T-helper 2 cell treated with Interferon-gamma antibody and Interleukin-4, amounts not matched to agents 5 μg/mL and 100 μg/mL, for 36 hours (primary cell): ENCODE data around the gene CCDC197.

Source experiments
- DNase-seq: peaks from one replicate; pipeline ENCODE4 v3.0.0; 2021; ENCODE audit warnings: low spot score
- H3K27ac Mint-ChIP-seq: one replicate; pipeline ENCODE4 v1.8.0; 2021; ENCODE audit warnings: mild to moderate bottlenecking, mixed read lengths
- H3K27me3 Mint-ChIP-seq: one replicate; pipeline ENCODE4 v1.8.0; 2021; ENCODE audit warnings: low read depth, mixed read lengths
- H3K36me3 Mint-ChIP-seq: one replicate; pipeline ENCODE4 v1.8.0; 2021; ENCODE audit warnings: low read depth, mixed read lengths
- H3K4me1 Mint-ChIP-seq: one replicate; pipeline ENCODE4 v1.8.0; 2021; ENCODE audit warnings: low read depth, mixed read lengths
- H3K4me3 Mint-ChIP-seq: one replicate; pipeline ENCODE4 v1.8.0; 2022; ENCODE audit warnings: mild to moderate bottlenecking, moderate library complexity, mixed read lengths
- H3K9me3 Mint-ChIP-seq: one replicate; pipeline ENCODE4 v1.8.0; 2021; ENCODE audit warnings: mixed read lengths

CCDC197 gene

DNA sequence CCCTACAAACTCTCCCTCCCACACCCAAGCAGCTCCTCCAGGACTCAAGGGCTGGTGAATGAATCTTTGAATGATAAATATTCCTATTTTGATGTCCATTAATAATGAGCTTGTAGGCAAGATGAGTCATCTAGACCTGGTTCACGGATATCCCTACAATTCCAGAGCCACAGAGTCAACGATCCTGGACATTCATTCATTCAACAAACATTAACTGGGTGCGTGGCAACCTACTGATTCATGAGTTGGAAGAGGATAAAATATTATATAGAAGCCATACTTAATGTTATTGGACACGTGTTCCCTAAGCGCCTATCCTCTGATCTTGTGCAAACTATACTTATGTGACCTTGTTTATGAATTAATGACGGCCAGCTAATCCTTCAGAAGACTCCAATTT is 28.6 kb downstream of the CCDC197 start:
- peaks cover 45% of the 10 kb centered on the region for H3K4me1 Mint-ChIP-seq

DNA sequence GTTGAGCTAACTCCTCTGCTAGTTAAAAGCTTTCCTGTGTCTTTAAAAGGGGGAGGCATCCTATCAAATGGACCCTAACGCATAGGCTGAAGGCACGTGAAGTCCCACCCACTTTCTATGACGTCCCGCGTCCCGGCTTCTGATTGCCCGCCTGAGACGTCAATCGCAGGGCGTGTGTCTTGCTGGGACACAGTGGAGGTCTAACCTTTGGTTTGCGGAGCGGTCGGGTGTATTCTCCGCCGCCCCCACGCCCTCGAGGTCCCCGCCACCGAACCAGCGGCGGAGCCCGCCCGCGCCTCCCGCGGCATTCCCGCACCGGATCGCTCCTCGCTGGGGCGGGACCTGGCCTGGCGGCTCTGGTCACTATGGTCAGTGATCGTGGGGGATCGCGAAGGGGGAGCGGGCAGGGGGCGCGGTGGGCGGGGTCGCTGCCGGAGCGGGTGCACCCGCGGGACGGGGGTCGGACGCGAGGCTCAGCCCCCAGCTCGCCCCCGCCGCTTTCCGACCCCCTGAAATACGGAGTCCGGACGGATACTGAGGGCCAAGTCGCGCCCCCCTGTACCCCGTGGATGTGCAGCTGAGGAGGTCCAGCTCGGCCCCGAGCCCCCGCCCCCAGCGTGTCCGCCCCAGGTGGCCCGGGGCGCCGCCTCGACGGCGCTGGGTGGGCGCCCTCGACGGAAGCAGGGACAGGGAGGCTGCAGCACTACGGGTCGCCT is 29.2 kb downstream of the CCDC197 start, which contains the start of gene OTUB2:
TSS of gene OTUB2 (plus strand) at position 168 of the 716 bp plus-strand sequence. CDS start at position 366, 198 bp downstream.
- Mint-ChIP-seq H3K9me3 (no peaks in the 10 kb centered on the region), H3K27ac (peak within 1 kb of the TSS; percentile 47), H3K4me1 (peaks cover 39% of the 10 kb centered on the region), H3K27me3 (no peaks in the 10 kb centered on the region), H3K4me3 (peak within 1 kb of the TSS; percentile 62), H3K36me3 (peaks cover 2% of the 10 kb centered on the region)
- DNase-seq, result peak; percentile 97

More for the DNA sequence above, 28.6 kb downstream of the CCDC197 start:
- Mint-ChIP-seq H3K27ac (peak overlapping the region; percentile 47), H3K9me3 (no peaks in the 10 kb centered on the region), H3K4me3 (peak overlapping the region; percentile 50), H3K36me3 (peaks cover 2% of the 10 kb centered on the region), H3K27me3 (no peaks in the 10 kb centered on the region)
- no peak for DNase-seq

DNA sequence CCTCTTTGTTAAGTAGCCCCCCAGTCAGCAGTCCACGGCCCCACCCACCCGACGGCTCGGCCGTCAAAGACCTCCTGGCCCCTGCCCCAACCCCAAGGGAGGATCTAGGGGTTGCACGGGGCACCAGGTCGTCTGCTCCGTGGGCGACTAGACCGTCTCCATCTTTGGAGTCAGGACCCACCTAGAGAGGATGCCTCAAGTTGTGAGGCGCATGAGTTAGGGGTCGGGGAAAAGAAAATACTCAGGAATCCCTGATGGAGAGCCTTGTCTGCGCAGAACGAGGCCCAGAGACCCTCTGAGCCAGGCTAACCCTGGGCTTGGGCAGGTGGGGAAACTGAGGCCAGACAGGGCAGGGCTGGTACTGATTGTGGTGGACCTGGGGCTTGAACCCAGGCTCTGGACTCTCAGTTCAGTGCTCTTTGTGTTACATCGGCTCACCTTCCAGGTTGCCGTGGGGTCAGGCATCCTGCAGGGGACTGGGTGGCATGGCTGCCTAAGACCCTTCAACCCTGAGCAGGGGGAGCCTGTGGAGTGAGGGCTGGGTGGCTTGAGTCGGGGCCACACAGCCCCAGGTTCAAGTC is 29.9 kb downstream of the CCDC197 start:
- Mint-ChIP-seq H3K36me3 (peaks cover 2% of the 10 kb centered on the region), H3K27me3 (no peaks in the 10 kb centered on the region), H3K9me3 (no peaks in the 10 kb centered on the region), H3K4me3 (peak overlapping the region; percentile 62), H3K27ac (peak overlapping the region; percentile 7), H3K4me1 (peaks cover 33% of the 10 kb centered on the region)
- no peak for DNase-seq

DNA sequence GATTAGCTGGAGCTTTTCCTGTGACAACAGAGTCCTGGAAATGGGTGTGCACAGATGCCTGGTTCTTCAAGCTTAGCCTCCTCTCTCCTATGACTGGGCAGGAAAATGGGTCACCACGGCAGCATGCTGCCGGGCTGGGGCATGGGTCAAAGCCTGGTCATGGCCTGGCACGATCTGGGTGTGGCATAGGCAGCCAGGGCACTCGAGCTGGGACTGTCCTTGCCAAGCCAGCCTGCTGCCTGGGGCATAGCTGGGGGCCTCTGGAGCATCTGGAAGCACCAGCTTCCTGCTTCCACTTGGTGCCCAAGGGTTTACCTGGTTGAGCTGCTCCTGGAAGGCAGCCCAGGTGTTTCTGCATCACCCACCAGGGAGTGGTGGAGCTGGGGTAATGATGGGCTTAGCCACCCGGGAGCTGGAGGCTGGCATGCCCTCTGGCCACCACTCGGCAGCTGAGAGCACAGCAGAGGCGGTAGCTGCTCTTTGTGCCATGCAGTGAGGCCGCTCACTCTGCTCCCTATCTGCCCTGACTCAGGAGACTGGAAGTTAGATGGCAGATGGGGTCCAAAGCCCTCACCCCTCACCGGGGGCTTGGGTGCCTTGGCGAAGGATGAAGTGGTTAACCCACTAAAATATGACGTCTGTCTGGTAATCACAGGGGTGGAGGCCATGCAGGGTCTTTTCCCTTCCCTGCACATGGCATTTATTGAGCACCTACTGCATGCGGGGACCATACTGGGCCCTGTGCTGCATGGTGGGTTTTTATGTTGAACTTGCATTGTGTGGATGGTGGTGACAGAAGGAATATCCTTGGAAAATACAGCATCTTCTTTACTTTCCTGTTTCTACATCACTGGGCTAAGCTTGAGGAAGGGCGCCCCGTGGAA is 30.7 kb downstream of the CCDC197 start:
- peaks cover 24% of the 10 kb centered on the region for H3K4me1 Mint-ChIP-seq
- H3K27ac Mint-ChIP-seq, result peak overlapping the region; percentile 73
- H3K9me3 Mint-ChIP-seq, result no peaks in the 10 kb centered on the region
- H3K4me3 Mint-ChIP-seq, result peak overlapping the region; percentile 62
- peaks cover 2% of the 10 kb centered on the region for H3K36me3 Mint-ChIP-seq
- H3K27me3 Mint-ChIP-seq, result no peaks in the 10 kb centered on the region
- DNase-seq, result no peak

DNA sequence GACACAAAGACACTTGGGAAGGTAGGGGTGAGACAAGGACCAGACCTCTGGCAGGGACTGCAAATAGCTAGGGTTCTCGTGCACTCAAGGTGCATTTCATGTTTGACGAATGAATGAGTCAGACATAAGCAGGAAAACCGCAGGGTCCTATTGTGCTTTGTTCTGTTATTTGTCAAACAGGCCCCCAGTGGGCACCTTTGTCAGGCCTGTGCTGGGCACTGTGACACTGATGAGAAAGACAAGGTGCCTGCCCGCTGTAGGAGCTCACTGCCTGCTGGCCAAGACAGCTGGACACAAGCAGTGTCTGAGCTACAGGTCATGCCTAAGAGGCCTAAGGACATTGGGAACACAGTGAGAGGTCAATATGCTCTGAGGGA is 31.3 kb downstream of the CCDC197 start:
- Mint-ChIP-seq H3K4me1 (peaks cover 18% of the 10 kb centered on the region), H3K4me3 (peak overlapping the region; percentile 61), H3K27me3 (no peaks in the 10 kb centered on the region), H3K27ac (peak overlapping the region; percentile 73), H3K9me3 (no peaks in the 10 kb centered on the region), H3K36me3 (peaks cover 2% of the 10 kb centered on the region)
- DNase-seq, result peak; percentile 43

DNA sequence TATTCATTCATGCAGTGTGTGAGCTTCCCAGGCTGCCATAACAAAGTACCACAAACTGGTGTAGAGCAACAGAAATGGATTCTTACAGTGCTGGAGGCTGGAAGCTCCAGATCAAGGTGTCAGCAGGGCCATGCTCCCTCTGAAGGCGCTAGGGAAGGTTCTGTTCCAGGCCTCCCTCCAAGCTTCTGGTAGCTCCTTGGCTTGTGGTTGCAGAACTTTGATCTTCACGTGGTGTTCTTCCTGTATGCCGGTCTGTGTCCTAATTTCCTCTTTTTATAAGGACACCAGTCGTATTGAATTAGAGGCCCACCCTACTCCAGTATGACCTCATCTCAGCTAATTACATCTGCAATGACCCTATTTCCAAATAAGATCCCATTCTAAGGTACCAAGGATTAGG is 32.2 kb downstream of the CCDC197 start:
- peaks cover 2% of the 10 kb centered on the region for H3K36me3 Mint-ChIP-seq
- no peaks in the 10 kb centered on the region for H3K27me3 Mint-ChIP-seq
- peaks cover 18% of the 10 kb centered on the region for H3K4me1 Mint-ChIP-seq
- no peaks in the 10 kb centered on the region for H3K9me3 Mint-ChIP-seq
- no peak for DNase-seq
- no peak overlapping the region for H3K27ac Mint-ChIP-seq
- no peak overlapping the region for H3K4me3 Mint-ChIP-seq

DNA sequence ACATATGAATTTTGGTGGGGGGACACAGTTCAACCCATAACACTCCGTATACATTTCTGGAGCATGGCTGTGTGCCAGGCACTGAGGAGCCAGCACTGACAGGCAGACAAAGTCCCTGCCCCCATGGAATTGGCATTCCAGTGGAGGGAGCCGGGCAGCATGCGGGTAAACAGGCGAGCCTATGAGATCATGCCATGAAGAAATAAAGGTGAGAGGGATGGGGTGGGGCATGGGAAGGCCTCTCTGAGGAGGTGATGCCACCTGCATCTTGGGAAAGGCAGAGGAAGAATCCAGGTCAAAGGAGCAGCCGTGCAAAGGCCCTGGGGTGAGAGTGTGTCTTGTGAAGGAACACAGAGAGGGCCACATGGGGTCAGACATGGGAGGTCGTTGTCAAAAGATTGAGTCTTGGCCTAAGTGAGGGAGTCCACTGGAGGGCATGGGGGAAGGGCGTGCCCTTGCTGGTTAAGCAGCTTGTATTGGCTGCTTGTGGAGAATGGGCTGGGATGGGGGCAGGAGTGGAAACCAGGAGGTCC is 32.6 kb downstream of the CCDC197 start:
- H3K27me3 Mint-ChIP-seq, result no peaks in the 10 kb centered on the region
- no peaks in the 10 kb centered on the region for H3K9me3 Mint-ChIP-seq
- no peak overlapping the region for H3K4me3 Mint-ChIP-seq
- no peak for DNase-seq
- peak overlapping the region; percentile 32 for H3K27ac Mint-ChIP-seq
- H3K4me1 Mint-ChIP-seq, result peaks cover 18% of the 10 kb centered on the region
- H3K36me3 Mint-ChIP-seq, result peaks cover 2% of the 10 kb centered on the region

DNA sequence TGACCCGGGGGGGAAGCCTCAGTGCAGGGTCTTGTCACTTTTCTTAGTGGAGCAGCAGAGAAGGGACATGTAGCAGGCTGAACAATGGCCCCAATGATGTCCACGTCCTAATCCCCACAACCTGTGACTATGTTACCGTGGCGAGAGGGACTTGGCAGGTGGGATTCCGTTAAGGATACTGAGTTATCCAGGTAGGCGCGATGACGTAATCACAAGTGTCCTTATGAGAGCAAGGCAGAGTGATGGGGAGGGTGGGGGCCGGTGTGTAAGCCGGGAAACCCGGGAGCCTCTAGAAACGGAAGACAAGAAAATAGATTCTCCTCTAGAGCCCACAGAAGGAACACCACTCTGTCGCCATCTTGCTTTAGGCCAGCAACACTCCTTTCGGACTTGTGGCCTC is 33.5 kb downstream of the CCDC197 start:
- Mint-ChIP-seq H3K4me1 (peaks cover 18% of the 10 kb centered on the region), H3K36me3 (peaks cover 2% of the 10 kb centered on the region), H3K27ac (no peak overlapping the region), H3K27me3 (no peaks in the 10 kb centered on the region), H3K4me3 (no peak overlapping the region), H3K9me3 (no peaks in the 10 kb centered on the region)
- no peak for DNase-seq

DNA sequence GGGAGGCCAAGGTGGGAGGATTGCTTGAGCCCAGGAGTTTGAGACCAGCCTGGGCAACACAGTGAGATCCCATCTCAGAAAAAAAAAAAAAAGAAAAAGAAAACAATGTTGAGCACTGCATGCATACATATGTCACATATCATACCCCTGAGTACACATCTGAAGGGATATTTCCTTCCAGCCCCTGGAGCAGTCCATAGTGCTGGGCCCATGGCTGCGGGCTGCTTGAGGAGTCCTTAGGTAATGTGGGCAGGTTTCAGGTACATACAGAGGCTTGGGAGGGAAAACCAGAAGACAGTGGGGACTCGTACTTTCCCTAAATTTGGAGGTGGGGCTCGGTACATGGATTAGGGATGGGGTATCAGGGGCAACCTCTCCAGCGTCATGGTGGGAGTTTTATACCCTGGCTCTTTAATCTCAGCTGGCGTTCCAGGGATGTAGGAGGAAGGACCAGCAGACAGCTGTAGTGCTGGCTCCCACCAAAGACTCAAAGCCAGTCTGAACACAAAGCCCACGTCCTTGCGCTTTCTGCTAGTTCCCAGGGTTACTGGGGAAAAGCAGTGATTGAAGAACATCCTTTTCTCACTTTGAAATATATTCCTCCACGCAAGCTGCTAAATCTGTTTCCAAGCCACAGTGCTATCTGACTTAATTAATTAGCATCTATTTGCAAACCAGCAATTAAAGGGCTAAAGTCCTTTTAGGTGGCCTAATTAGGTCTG is 34.2 kb downstream of the CCDC197 start:
- no peaks in the 10 kb centered on the region for H3K9me3 Mint-ChIP-seq
- H3K36me3 Mint-ChIP-seq, result peaks cover 2% of the 10 kb centered on the region
- H3K27ac Mint-ChIP-seq, result no peak overlapping the region
- no peak for DNase-seq
- no peak overlapping the region for H3K4me3 Mint-ChIP-seq
- no peaks in the 10 kb centered on the region for H3K27me3 Mint-ChIP-seq
- peaks cover 15% of the 10 kb centered on the region for H3K4me1 Mint-ChIP-seq

DNA sequence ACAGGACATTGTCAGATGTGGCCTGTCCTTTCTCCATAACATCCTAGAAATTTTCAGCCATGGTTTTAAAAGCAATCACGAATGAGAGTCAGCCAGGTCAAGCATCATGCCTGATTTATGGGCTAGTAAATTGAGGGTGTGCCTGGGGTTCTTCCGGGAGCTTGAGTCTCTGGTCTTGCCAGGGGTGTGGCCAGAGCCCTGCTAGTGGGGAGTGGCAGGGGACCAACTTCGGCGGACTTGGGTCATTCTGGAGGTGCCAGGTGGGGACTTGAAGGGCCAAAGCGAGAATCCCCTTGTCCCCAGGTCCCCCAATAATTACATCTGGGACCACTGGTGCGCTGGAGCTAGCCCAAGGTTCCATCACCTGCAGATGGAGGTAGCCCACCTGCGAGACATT is 34.8 kb downstream of the CCDC197 start:
- H3K4me1 Mint-ChIP-seq, result peaks cover 18% of the 10 kb centered on the region
- no peaks in the 10 kb centered on the region for H3K9me3 Mint-ChIP-seq
- no peak for DNase-seq
- H3K36me3 Mint-ChIP-seq, result peaks cover 2% of the 10 kb centered on the region
- no peak overlapping the region for H3K27ac Mint-ChIP-seq
- H3K4me3 Mint-ChIP-seq, result no peak overlapping the region
- no peaks in the 10 kb centered on the region for H3K27me3 Mint-ChIP-seq

DNA sequence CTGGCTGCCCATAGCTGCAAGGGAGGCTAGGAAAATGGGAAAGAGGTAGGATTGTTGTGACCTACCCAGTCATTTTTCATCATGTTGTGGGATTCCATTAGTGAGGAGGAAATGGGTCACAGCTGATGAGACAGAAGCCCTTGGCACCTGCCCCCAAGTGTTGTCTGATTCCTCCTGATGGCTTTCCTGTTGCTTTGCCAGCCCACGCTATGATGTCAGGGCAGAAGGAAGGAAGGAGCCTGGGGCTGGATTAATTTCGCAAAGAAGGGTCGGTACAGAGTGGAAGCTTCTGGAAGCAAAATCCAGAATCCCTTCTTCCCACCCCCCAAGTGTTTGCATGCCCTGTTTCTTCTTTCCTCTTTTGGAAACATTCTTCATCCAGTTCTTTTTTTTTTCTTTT is 37.8 kb downstream of the CCDC197 start:
- Mint-ChIP-seq H3K27me3 (no peaks in the 10 kb centered on the region), H3K27ac (no peak overlapping the region), H3K9me3 (no peaks in the 10 kb centered on the region), H3K4me3 (no peak overlapping the region), H3K4me1 (peaks cover 5% of the 10 kb centered on the region), H3K36me3 (no peaks in the 10 kb centered on the region)
- no peak for DNase-seq

DNA sequence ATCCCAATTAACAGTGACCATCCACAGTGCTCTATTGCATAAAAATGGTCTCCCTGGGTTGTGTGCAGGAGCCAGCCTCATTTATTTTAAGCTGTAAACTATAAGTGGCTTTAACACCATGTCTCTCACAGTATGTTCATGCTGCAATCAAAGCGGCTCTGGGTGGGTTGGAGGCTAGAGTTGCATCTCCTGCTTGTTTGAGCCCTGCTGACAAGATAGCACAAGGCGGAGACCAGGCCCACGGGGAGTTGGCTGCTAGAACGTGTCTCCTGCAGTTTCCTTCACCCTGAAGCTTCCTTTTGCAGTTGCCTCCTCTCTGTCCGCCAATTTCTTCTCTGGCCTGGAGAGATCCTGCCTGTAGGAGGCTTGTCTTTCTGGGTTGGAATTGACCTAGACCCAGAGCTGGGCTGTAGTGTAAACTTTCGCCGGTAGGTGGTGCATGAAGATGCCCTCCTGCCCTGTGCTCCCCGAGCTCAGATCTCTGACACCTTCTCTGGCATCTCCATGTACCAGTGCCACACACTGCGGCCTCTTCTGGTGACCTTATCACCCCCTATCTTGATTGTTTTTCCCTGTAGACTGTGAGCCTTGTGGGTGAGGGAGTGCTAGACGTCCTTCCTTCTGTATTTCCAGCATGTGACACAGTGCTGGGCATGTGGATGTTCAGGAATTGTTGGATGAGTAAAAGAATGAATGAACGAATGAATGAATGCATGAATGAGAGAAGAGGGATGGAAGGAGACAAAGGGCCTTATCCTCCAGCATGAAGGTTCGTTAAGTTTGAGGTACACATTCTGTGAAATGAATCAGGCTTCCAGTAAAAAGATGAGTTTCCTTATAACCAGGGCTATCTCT is 39.4 kb downstream of the CCDC197 start:
- H3K36me3 Mint-ChIP-seq, result no peaks in the 10 kb centered on the region
- no peaks in the 10 kb centered on the region for H3K9me3 Mint-ChIP-seq
- H3K27ac Mint-ChIP-seq, result no peak overlapping the region
- DNase-seq, result peak; percentile 65
- H3K27me3 Mint-ChIP-seq, result no peaks in the 10 kb centered on the region
- H3K4me3 Mint-ChIP-seq, result no peak overlapping the region
- peaks cover 3% of the 10 kb centered on the region for H3K4me1 Mint-ChIP-seq

DNA sequence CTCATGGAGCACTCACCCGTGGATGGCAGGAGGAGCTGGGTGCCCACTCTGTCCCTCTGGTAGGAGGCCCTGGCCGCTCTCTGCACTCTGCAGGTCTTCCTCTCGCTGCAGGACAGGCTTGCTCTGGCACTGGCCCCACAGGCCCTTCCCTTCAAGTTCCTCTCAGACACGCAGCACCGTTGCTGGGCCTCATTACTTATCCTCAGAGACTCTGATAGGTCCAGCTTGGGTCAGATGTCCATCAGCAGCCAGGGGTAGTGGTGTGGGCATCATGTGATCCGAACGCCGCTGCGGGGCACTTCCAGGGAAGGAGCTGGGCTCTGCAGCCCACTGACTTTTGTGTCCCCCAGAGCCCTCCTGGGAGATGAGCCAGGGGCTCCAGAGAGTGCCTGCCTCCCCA is 40.9 kb downstream of the CCDC197 start:
- Mint-ChIP-seq H3K4me3 (no peak overlapping the region), H3K27me3 (no peaks in the 10 kb centered on the region), H3K27ac (no peak overlapping the region), H3K9me3 (no peaks in the 10 kb centered on the region), H3K36me3 (no peaks in the 10 kb centered on the region), H3K4me1 (peaks cover 3% of the 10 kb centered on the region)
- DNase-seq, result no peak
